ENCODE results near the gene CALB2.
"Not testable (repeated sequence)": the region's sequence is repeated elsewhere in the genome, so short reads cannot be mapped to it uniquely, and the experiment has no call there.

CALB2 gene

GRCh38 chr16:71353736-71354135 lies 4.8 kb upstream of the CALB2 start:
- DNase-seq: no peak

DNA sequence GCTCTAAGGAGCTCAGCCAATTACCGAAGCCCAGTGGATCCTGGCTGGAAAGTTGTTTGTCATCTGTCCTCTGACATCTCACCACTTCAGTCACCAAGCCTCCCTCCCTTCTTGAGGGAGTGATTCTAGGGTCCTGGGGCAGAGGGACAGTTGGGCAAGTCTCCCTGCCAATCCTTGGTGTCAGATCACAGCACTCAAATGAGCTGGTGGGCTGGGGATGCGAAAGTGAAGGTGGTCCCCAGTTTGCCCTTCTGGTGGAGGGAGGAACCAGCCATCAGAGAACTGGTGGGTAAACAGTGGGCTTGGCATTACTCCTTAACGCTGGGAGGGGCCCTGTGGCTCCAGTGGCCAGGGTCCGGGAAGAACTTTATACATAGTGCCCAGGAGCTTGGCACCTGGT lies 4.4 kb upstream of the CALB2 start:
- no peak for DNase-seq

DNA sequence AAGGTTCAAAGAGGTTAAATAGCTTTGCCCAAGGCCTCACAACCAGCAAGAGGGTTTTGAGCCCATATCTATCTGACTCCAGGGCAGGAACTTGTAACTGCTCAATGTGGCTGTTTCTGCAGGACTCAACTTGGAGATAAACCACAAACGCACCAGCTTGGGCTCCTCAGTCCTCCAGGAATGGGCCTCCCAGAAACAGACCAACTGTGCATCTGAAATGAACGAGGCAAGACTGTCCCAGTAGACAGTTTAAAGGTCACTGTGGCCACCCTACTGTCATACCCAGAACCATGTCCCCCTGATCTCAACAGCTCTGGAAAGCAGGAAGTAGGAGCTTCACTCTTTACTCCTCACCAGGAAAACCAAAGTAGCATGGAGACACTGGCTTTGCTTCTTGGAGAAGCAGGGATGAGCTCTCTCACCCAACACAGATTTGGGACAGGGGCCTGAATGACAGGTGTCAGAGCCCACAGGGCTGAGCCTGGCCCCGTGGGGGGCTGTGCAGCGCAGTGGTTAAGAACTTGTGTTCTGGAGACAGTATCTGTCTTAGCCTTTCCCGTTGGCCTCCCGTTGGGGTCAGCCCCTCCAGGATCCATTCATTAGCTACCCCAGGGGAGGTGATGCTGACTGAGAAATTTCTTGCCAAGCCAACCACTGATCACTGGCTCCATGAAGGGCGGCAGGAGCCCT lies 2.3 kb upstream of the CALB2 start:
- DNase-seq: no peak

DNA sequence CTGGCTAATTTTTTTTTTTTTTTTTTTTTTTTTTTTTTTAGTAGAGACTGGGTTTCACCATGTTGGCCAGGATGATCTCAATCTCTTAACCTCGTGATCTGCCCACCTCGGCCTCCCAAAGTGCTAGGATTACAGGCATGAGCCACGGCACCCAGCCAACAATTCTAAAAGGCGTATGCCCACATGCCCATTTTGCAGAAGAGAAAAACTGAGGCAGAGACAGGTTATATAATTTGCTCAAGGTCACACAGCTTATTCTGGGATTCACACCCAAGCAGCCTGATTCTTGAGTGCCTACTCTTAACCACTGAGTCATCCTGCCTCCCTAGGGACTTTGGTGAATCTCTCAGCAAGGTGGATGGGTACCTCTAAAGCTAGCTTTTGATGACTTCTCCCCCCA lies 1.6 kb upstream of the CALB2 start:
- DNase-seq: not testable (repeated sequence)

DNA sequence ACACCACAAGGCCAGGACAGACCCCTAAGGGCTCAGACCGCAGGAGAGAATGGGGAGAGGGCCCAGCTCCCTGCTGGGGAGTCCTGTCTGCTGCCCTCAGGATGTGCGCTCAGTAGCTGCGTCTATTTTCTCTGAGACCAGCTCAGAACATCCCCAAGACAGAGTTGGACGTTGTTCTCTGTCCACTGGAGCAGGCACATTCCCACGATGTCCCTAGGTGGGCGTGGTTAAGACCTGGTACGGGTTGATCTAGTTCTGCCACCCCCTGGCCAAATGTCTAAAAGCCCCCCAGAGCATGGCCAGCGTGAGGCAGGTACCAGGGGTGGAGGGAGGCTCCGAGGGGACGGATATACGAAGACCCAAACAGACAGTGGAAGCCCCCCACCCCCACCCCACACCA lies 842 bp upstream of the CALB2 start:
- no peak for DNase-seq

- peak; percentile 10 for DNase-seq
Measured at GRCh38 chr16:71359431-71359830, 908 bp downstream of the CALB2 start.

DNA sequence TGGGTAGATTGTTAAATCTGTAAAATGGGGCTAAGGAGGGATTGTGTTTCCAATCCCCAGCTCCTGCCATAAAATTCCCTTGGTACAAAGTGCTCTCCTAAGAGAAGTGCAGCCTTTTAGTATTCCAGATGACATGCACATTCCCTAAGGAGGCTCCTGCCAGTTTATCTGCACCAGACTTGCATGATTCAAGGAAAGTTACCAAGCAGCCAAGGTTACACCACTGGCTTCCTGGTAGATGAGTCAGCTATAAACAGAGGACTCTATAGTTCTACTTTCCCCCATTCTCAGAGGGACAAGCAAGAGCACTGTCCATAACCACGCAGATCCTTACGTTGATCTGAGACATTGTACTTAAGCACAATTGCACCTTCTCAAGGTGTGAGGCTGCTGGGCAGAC lies 1.9 kb downstream of the CALB2 start:
- peak; percentile 55 for DNase-seq

DNA sequence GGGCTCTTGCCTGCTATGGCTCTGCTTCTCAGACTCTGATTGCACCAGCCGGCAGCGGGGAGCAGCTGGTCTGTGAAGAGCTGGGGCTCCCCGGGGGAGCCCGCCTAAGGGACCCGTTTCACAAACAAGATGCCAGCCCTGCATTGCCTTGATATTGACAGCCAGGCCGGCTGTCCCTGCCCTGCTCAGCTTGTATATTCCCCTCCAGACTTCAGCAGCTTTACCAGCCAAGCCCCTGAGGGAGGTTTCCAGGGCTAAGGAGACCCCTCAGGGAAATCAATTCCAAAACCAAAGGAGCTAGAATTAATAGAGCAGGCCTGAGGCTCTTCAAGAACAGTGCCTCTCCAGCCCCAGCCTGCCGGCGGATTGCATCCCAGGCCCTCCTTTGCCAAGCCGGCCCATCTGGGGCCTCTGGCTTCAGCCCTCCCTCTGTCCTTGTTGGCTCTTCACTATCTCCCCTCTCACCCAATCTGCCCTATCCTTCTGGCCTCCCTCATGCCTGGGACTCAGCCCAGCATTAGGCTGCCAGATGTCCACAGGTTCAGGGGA lies 5.7 kb downstream of the CALB2 start:
- DNase-seq: no peak

DNA sequence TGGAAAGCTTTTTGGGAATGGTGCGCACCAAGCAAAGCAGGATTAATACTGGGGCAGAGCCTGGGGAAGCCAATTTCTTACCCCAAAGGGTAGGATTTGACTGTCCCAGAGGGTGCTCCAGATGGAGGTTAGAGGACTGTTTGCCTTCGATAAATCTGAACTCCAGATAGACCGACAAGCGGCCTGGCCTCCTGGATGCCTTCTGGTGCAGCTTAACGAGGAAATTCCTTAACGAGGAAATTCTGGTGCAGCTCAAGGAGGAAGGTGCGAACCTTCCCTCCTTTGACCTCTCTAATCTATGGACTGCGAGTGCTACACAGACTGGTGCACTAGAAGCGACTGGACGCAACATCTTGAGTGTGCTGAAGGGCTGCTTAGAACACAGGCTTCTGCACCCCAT lies 6.5 kb downstream of the CALB2 start:
- no peak for DNase-seq

- DNase-seq: no peak
Measured at GRCh38 chr16:71367241-71367976, 8.9 kb downstream of the CALB2 start.

DNA sequence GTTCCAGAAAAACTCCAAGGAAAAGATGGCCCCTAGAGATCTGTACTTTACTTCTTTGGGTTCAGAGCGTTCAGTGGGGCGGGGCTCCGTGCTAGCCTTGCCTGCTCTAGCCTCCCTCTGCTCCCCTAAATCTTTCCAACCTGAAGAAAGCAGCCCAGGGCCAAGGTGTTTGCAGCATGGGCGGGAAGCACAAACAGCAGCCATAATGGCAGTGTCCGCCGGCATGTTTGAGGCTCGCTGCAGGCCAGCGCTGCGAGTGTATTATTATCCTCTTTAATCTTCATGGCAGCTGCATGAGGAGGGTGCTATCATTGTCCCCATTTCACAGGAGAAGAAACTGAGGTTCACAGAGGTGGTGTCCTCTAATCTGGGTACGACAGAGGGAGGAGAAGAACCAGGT lies 10.4 kb downstream of the CALB2 start:
- no peak for DNase-seq

- DNase-seq: no peak
Measured at GRCh38 chr16:71369494-71369893, 11.0 kb downstream of the CALB2 start.

DNA sequence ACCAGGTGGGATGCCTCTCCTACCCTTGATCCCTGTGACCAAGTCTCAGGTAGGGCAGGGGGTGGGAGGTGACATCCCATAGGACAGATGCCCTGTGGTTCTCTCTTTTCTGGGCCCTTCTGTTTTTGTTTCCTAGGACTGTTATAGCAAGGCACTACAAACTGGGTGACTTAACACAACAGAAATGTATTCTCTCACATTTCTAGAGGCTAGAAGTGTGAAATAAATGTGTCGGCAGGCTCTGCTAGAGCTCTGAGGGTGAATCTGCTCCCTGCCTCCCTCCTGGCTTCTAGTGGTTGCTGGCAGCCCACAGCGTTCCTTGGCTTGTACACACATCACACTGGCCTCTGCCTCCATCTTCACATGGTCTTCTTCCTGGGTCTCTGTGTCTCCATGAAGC lies 12.7 kb downstream of the CALB2 start:
- no peak for DNase-seq

DNA sequence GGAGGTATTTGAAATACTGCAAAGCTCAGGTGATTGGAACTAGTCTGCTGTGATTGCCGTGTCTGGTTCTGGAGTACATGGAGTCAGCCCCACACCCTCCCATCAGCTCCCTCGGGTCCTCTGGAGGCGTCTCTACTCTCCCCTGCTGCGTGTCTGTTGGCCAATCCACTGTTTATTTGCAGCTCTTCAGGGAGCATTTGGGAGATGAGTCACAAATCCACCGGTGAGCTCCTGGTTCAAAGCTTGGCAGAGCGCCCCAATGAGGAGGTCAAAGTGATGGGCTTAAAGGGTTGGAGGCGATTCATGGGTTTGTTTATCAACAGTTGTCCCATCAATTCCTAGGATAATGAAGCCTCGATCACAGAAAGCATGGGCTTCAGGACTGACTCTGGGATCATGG lies 14.6 kb downstream of the CALB2 start:
- DNase-seq: no peak

DNA sequence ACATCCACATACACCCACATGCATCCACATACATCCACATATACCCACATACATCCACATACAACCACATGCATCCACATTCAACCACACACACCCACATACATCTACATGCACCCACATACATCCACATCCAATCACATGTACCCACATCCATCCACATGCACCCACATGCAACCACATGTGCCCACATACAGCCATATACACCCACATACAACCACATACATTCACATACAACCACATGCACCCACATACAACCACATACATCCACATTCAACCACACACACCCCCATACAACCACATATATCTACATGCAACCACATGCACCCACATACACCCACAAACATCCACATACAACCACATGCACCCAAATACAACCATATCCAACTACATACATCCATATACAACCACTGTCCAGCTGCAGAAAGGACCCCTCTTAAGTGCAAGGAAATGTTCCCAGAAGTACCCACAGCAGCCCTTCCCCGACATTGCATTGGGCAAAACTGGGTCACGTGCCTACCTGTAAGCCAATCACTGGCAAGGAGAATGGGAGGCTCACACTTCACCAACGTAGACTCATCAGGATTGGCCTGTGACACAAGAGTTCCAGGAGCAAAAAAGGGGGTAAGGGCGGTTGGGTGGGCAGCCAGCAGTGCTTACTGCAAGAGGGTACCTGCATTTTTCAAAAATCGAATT lies 18.1 kb downstream of the CALB2 start:
- no peak for DNase-seq

GRCh38 chr16:71379711-71380110 lies 21.2 kb downstream of the CALB2 start:
- DNase-seq: no peak

DNA sequence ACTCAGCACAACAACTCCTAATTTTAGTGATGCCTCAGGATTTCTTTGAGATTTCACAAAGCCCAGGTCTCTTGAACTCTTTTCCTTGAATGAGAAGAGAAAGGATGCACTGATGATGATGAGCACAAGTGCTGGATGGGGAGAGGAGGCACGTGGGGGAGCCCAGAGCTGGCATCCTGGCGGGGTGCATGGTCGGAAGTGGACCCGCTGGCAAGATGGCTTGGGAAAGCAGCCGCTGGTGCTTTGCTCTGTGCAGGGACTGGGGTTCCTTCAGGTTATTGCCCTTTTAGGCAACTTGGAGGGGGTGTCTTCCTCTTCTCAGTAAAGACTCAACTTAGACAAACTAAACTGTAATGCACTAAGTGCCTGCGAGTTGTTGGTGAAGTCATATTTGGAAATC lies 22.3 kb downstream of the CALB2 start:
- DNase-seq: no peak

DNA sequence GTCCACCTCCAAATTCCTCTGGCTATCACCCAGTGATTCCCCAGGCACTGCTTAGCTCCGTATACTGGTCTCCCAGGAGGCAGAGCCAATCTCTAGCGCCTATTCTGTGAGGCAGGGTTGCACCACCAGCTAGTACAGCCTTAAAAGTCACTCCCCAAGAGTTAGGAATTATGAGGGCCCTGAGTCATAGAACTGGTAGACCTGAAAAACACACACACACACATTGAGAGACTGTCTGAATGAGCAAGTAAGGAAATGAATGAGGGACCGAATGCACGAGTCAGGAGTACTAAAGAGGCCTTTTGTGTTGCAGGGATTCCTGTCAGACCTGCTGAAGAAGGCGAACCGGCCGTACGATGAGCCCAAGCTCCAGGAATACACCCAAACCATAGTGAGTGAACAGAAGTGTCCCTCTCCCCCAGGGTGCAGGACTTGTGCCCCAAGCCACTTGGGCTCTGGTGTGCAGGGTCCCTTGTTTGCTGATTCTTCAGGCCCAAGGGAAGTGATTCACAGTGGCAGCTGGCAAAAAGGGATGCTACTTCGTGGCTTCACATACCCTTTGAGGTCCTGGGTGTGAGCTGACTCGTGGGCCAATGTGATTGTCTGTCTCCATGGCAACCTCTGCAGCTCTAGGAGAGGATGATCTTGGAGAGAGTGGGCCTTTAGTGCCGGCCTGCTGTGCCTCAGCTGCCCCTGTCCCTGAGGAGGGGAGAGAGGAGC lies 24.7 kb downstream of the CALB2 start:
- no peak for DNase-seq

GRCh38 chr16:71384073-71384724 lies 25.7 kb downstream of the CALB2 start:
- DNase-seq: no peak

DNA sequence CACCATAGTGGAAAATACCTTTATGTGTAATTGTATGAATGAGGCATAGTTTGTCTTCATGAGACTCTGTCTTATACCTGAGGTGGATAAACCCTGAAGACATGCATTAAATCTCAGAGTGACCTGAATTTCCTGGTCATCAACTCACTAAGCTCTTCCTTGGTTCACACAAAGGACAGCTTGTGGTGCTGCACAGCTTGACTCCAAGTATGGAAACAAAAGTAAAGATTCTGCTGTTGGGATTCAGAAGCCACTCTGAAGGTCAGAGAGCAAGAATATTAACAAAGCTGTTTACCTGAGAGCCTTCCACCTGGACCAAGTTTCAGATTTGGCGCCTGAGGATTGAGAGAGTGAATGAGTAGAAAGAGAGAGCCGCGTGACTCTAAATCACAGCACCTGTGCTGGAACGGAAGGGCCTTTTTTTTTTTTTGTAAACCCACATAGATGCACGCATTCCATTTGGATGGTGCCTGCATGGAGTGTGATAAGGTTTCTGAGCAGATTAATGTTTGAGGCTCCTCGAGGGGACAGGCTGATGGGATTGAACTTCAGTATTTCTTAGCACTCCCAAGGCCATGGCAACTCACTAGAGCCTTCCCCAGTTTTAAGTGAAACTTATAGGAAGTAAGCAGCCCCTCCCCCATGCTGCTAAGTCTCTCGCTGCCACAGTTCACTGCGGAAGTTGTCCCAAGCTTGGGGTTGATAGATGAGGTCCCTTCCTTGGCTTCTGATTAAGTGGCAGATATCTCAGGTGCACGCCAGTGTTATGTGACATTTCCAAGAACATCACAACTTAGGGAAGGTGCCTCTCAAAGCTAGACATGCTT lies 28.7 kb downstream of the CALB2 start:
- no peak for DNase-seq

- DNase-seq: no peak
Measured at GRCh38 chr16:71389330-71389729, 30.8 kb downstream of the CALB2 start.

DNA sequence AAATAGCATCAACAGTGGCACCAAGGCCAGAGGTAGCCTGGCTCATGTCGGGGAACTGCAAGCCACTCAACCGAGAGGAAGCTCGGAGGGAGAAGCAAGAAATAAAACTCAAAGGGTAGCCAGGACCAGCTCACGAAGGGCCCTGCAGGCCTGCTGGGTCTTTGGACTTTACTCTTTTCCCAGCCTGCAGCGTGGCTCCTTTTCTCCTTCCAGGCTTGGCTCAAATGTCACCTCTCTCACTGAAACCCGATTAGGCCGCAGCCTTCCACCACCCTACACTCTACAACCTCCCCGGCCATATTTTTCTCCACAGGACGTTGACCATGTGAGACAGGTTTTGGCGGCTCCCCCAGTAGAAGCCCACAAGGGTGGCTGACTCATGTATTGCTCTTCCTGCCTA lies 38.1 kb downstream of the CALB2 start:
- DNase-seq: no peak

All from T1000 (cell line).